ENCODE measurements around the gene PPP1CB.

The PPP1CB gene

GRCh38 chr2:28818053-28818452 lies 66.4 kb downstream of the PPP1CB start:
- DNase-seq (ENCODE audit: low read depth): no peak
- no peak overlapping the region for H3K4me3 ChIP-seq (ENCODE audit: low read depth, low read length)
- no peak for TF ChIP-seq CTCF (IDR thresholded peaks at IDR 0.05; ENCODE audit: insufficient read depth, low read depth, low read length, missing control alignments)

GRCh38 chr2:28821295-28821958 lies 69.8 kb downstream of the PPP1CB start:
- peak; percentile 78 for DNase-seq (ENCODE audit: low read depth)
- no peak overlapping the region for H3K4me3 ChIP-seq (ENCODE audit: low read depth, low read length)
- TF ChIP-seq CTCF (IDR thresholded peaks at IDR 0.05; ENCODE audit: insufficient read depth, low read depth, low read length, missing control alignments): peak; percentile 66

- TF ChIP-seq CTCF (IDR thresholded peaks at IDR 0.05; ENCODE audit: insufficient read depth, low read depth, low read length, missing control alignments): no peak
- DNase-seq (ENCODE audit: low read depth): no peak
- no peak overlapping the region for H3K4me3 ChIP-seq (ENCODE audit: low read depth, low read length)
Measured at GRCh38 chr2:28822036-28822435, 70.4 kb downstream of the PPP1CB start.

GRCh38 chr2:28824207-28824606 lies 72.6 kb downstream of the PPP1CB start:
- DNase-seq (ENCODE audit: low read depth): no peak
- no peak overlapping the region for H3K4me3 ChIP-seq (ENCODE audit: low read depth, low read length)
- no peak for TF ChIP-seq CTCF (IDR thresholded peaks at IDR 0.05; ENCODE audit: insufficient read depth, low read depth, low read length, missing control alignments)

GRCh38 chr2:28824870-28825269 lies 73.2 kb downstream of the PPP1CB start:
- TF ChIP-seq CTCF (IDR thresholded peaks at IDR 0.05; ENCODE audit: insufficient read depth, low read depth, low read length, missing control alignments): no peak
- DNase-seq (ENCODE audit: low read depth): no peak
- no peak overlapping the region for H3K4me3 ChIP-seq (ENCODE audit: low read depth, low read length)

- no peak overlapping the region for H3K4me3 ChIP-seq (ENCODE audit: low read depth, low read length)
- no peak for TF ChIP-seq CTCF (IDR thresholded peaks at IDR 0.05; ENCODE audit: insufficient read depth, low read depth, low read length, missing control alignments)
- DNase-seq (ENCODE audit: low read depth): no peak
Measured at GRCh38 chr2:28828382-28828781, 76.8 kb downstream of the PPP1CB start.
